ENCODE data around the gene CSNK1D. TPM values are rescaled to one million over a fixed set of nuclear protein-coding genes. Genes with fewer than 3 reads are reported as not detected.

Gene CSNK1D
- total and polyA plus RNA-seq, 2 experiments from 2014 or later: 55.3 to 66.4 TPM

GRCh38 chr17:82291582-82292250 is 18.2 kb upstream of the CSNK1D start:
- H3K9me3 Mint-ChIP-seq: no peaks in the 10 kb centered on the region; the same call in 2 of the 3 replicates
- H2AFZ ChIP-seq: peak overlapping the region; percentile 76; the same call in 1 of the 2 replicates
- H3K36me3 Mint-ChIP-seq (ENCODE audit: low read depth): no peaks in the 10 kb centered on the region; the same call in 2 of the 3 replicates

More at GRCh38 chr17:82291582-82292250, 18.2 kb upstream of the CSNK1D start:
- H3K4me3 Mint-ChIP-seq: peak overlapping the region; percentile 67
- no peak for TF ChIP-seq JUNB (IDR thresholded peaks at IDR 0.05; ENCODE audit: unreplicated experiment)
- no peak for TF ChIP-seq EZH2phosphoT487 (IDR thresholded peaks at IDR 0.05; ENCODE audit: unreplicated experiment)
- no peak for TF ChIP-seq ETS1 (IDR thresholded peaks at IDR 0.05)
- TF ChIP-seq NANOG (IDR thresholded peaks at IDR 0.05; ENCODE audit: borderline replicate concordance): no peak
- no peak for TF ChIP-seq STAT1 (IDR thresholded peaks at IDR 0.05; ENCODE audit: unreplicated experiment)
- no peak for TF ChIP-seq POLR2AphosphoS5 (IDR thresholded peaks at IDR 0.05; ENCODE audit: low read depth)
- TF ChIP-seq EZH2 (IDR thresholded peaks at IDR 0.05; ENCODE audit: low read depth, unreplicated experiment): no peak
- TF ChIP-seq ZNF462 (CRISPR knock-in tag; IDR thresholded peaks at IDR 0.05): no peak
- no peak for TF ChIP-seq REST (IDR thresholded peaks at IDR 0.05; ENCODE audit: unreplicated experiment)
- no peak for TF ChIP-seq ZNF114 (CRISPR knock-in tag; IDR thresholded peaks at IDR 0.05)
- no peak for TF ChIP-seq CTCF (conservative IDR thresholded peaks at IDR 0.05; ENCODE audit: low read depth in 2 of 2)
- TF ChIP-seq CREB1 (CRISPR knock-in tag; IDR thresholded peaks at IDR 0.05; ENCODE audit: low read depth): no peak
- TF ChIP-seq ZNF331 (CRISPR knock-in tag; IDR thresholded peaks at IDR 0.05; ENCODE audit: low read depth): no peak
- peaks cover 8% of the 10 kb centered on the region for H3K27me3 Mint-ChIP-seq (ENCODE audit: insufficient read depth, low read depth, poor library complexity)
- H3K9me2 ChIP-seq (ENCODE audit: insufficient read depth): no peaks in the 10 kb centered on the region
- H3K4me1 ChIP-seq (ENCODE audit: insufficient read depth): peaks cover 8% of the 10 kb centered on the region; the same call in 1 of the 2 replicates
- ATAC-seq (no peak), DNase-seq (ENCODE audit: low spot score) (no peak)
- H3K4me1 Mint-ChIP-seq: peaks cover 16% of the 10 kb centered on the region
- H3K27ac Mint-ChIP-seq: no peak overlapping the region
- H3K79me2 ChIP-seq (replicated peaks; ENCODE audit: insufficient read depth): 0 out of 2 replicates have a peak, but pooled peaks cover 3% of the 10 kb centered on the region
- H4K20me1 ChIP-seq (replicated peaks; ENCODE audit: insufficient read depth): no peaks in the 10 kb centered on the region
- peak overlapping the region; percentile 77 for H3K4me3 ChIP-seq
- no peaks in the 10 kb centered on the region for H3K36me3 ChIP-seq (ENCODE audit: insufficient read depth)
- peaks cover 4% of the 10 kb centered on the region; the same call in 1 of the 2 replicates for H3K27me3 ChIP-seq (ENCODE audit: insufficient read depth)
- H3K27ac ChIP-seq (ENCODE audit: low read depth): peak overlapping the region; percentile 87
- peak overlapping the region; percentile 83 for H3K4me2 ChIP-seq
- peaks cover 17% of the 10 kb centered on the region for H3F3A ChIP-seq (replicated peaks; ENCODE audit: low read depth)
